GM19099 (cell line): Measurements from ENCODE around the gene CRYBG3.
A peak's percentile ranks its signal among the peaks of the same experiment; 100 is the strongest.

Experiments
- POLR2A ChIP-seq: IDR thresholded peaks from 3 replicates; pipeline ENCODE4 v1.6.1; 2011; ENCODE audit warnings: low read depth; ENCODE audit not compliant: insufficient read length; ENCODE audit errors: extremely low read depth

CRYBG3 gene

DNA sequence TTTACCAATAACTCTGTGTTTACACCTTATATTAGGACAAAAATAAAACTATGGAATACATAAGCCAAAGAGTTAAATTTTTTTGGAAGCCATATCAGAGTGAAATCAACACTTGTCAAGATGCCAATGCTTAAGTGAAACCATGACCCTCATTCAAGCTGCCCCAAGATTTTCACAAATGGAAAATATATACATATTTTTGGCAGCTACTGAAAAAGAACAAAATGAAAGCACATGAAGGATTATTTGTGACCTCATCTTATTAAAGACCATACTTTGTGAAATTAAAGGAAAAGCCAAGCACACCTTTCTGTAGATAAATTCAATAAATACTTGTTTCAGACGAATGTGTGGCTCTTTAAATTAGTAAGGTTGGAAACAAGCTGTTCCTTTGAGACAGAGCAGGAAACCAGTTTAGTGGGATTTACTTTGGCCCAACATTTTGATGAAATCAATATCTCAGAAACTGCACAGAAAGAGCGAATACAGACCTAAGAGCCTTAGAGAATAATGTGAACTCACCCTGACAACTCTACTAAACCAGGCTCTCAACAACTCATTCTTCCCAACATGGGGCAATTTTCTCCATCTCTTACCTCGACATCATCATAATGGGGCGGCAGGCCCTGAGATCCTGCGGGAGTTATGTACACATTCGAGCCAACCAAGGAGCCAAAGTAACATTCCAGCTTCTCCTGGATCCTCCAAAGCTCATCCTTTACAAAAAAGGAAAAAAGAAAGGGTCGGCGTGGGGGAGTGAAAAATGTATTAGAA, 139.4 kb downstream of the CRYBG3 start:
- TF ChIP-seq POLR2A, result no peak

- no peak for TF ChIP-seq POLR2A
Measured at GRCh38 chr3:97967966-97968365, 146.2 kb downstream of the CRYBG3 start.

DNA sequence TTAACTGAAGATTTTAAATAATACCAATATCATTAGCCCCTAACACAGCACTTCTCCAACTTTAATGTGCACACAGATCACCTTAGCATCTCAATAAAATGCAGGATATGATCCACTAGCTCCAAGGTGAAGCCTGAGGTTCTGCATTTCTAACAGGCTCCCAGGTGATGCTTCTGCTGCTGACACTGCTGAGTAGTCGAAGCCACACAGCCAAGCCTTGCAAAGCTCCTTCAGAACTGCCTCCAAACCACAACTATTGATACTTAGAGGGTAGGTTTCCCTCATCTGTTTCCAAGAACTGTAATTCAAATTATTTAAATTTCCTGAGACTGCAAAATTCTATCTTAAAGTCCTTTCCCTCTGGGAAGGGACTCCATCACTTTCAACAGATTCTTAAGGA, 146.6 kb downstream of the CRYBG3 start:
- TF ChIP-seq POLR2A, result no peak

DNA sequence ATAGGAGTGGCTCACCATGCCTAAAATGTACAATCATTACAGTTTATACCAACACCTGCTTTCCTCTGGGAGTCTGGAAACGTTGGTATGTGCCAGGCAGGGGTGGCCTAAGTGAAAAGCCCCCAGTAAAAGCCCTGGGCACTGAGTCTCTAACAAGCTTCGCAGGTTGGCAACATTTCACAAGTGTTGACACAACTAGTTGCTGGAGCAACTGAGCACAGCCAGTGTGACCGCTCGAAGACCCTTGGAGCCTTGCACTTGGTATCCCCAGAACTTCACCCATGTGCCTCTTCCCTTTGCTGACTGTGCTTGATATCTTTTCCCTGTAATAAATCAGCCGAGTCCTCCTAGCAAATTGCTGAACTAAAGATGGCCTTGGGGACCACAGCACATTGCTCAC, 147.7 kb downstream of the CRYBG3 start:
- TF ChIP-seq POLR2A, result no peak

DNA sequence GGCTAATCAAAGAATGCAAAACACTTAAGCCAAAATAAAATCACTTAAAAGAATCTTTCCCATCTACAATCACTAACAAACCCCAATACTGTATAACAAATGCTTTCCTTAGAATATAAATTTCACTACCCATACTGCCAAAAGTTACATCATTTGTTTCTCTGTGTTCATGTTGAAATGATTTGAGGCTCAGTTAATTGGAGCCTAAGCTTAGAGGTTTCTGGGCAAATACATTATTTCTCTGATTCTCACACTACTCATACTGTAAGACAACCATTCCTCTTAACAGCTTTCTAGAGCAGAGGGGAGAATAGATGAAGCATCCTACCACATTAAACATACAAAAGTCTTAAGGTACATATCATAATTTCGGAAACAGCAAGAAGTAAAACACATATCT, 148.3 kb downstream of the CRYBG3 start:
- TF ChIP-seq POLR2A, result no peak

DNA sequence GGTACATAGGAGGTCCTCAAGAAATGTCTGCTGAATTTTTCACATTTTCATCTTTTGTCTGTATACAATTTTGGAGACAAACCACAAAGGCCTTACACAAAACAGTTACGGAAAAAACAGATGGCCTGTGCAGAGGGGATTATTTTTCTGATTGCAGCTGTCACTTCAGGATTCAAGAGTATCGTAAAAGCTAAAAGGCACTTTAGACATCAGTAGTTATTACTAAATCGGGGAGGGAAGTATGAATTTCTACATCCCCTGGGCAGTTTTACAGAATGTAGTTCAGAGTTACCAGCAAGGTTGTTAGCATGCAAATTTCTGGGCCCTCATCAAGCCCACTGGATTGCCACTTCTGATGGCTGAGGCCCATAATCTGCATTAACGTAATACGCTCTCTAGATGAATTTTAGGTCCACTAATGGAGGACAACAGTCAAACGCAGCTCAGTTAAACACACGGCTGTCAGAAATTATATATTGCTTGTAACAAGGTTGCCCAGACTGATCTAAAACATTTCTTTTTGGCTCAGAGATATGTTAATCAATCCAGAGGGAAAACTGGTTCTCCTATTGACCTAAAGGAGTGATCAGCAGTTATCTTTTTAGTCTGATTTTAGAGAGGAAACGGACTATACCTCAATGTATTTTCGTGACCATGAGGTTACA, 149.3 kb downstream of the CRYBG3 start:
- TF ChIP-seq POLR2A, result no peak

DNA sequence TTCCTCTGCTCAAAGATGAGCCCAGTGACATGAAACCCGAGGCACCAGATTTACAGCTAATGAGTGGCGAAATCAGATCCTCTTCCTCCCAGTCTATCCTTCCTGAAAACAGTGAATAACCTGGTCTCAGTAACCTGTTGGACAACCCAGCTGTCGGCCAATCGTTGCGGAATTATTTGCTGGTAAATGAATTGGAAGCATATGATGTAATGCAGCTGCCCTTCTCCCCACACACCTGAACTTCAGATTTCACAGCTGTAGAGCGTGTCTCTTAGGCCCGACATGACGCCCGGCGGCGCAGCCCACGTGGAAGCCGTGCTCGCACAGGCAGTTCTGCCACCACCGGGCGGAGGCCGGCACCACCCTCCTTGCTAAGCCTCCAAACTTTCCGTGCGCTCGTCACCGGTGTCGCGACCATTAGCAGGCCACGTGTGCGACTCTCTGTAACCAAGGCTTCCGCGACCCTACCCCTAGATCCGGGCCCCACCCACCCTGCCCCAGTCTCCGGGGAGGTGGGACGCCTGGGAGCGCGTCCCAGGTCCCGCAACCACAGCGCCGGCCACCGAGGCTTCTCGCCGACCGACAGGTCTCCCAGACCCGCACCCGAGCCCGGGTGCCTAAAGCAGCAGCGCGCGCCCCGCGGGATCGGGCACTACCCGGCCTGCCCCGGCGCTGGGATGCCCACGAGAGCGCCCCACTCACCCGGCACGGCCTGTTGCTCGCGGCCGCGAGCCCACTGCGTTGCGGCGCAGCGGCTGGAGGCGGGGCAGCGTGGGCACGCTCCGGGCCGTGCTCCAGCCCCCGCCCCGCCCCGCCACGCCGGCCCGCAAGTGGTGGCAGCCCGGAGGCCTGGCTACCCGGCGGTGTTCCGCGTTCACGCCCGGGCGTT, 150.1 kb downstream of the CRYBG3 start, which contains the start of gene RIOX2:
TSS of gene RIOX2 (minus strand) at position 753 of the 889 bp plus-strand sequence. CDS start 4,838 bp downstream, outside the sequence.
- peak; percentile 87 for TF ChIP-seq POLR2A

- TF ChIP-seq POLR2A, result no peak
Measured at GRCh38 chr3:97972976-97973375, 151.2 kb downstream of the CRYBG3 start.

DNA sequence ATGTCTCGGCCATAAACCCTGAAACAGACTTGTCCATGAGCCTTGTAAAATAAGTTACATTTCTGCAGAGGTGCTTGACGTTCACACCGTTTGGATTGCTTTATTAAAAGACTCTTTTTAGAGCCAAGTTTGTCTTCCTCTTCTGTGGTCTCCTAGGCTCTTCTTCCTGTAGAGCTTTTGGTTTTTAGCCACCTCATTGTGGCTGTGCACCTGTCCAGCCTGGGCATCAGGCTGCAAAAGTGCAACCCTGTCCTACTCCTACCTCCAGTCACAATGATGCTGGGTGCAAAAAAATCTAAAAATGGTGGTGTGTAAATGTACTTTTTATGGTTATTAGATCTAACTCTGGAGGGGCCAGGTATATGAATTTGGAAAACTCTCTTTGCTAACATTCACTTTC, 153.2 kb downstream of the CRYBG3 start:
- TF ChIP-seq POLR2A, result no peak

- TF ChIP-seq POLR2A, result no peak
Measured at GRCh38 chr3:97975466-97975865, 153.7 kb downstream of the CRYBG3 start.

GRCh38 chr3:97979610-97980009, 157.8 kb downstream of the CRYBG3 start:
- no peak for TF ChIP-seq POLR2A

GRCh38 chr3:97981886-97982285, 160.1 kb downstream of the CRYBG3 start:
- TF ChIP-seq POLR2A, result no peak

- TF ChIP-seq POLR2A, result no peak
Measured at GRCh38 chr3:97983933-97984491, 162.2 kb downstream of the CRYBG3 start.

- no peak for TF ChIP-seq POLR2A
Measured at GRCh38 chr3:97987306-97987705, 165.5 kb downstream of the CRYBG3 start.
